HepG2 (cell line): ENCODE results near the gene TUBG2. TPM values are rescaled to one million over a fixed set of nuclear protein-coding genes. Genes with fewer than 3 reads are reported as not detected.

Source experiments
- AKAP8 ChIP-seq: sonication (generic); formaldehyde crosslinking; IDR thresholded peaks from 2 replicates; pipeline ENCODE4 v1.5.1; 2020; ENCODE audit warnings: mild to moderate bottlenecking, missing genetic modification reagents
- BORCS8-MEF2B ChIP-seq: sonication (generic); formaldehyde crosslinking; IDR thresholded peaks from 2 replicates; pipeline ENCODE4 v1.8.0; 2022; ENCODE audit warnings: mild to moderate bottlenecking, missing genetic modification reagents
- EP300 ChIP-seq, 3 experiments: sonication (generic) in 1 of 3; formaldehyde crosslinking in 1 of 3; IDR thresholded peaks; 2 replicates each; pipeline versions ENCODE4 v1.5.1 to v1.6.1; 2011 to 2020; ENCODE audit warnings: low read depth in 2 of 3, low read length in 2 of 3, borderline replicate concordance in 1 of 3, improper control_type of control experiment in 1 of 3, mild to moderate bottlenecking in 1 of 3, missing genetic modification reagents in 1 of 3, moderate library complexity in 1 of 3
- FOXO1 ChIP-seq: sonication (generic); formaldehyde crosslinking; IDR thresholded peaks from 2 replicates; pipeline ENCODE4 v1.4.0; 2020; ENCODE audit warnings: missing genetic modification reagents
- GMEB1 ChIP-seq: sonication (generic); formaldehyde crosslinking; IDR thresholded peaks from 2 replicates; pipeline ENCODE4 v1.5.1; 2020; ENCODE audit warnings: missing genetic modification reagents, mild to moderate bottlenecking, borderline replicate concordance
- MIER3 ChIP-seq: IDR thresholded peaks from 2 replicates; pipeline ENCODE4 v1.6.1; 2016; ENCODE audit warnings: missing compliant biosample characterization, borderline replicate concordance
- NFYB ChIP-seq: sonication (generic); formaldehyde crosslinking; IDR thresholded peaks from 2 replicates; pipeline ENCODE4 v1.4.0; 2020; ENCODE audit warnings: missing genetic modification reagents
- PPARG ChIP-seq: conservative IDR thresholded peaks from 2 replicates; pipeline ENCODE4 v1.6.1; 2016; ENCODE audit warnings: missing biosample characterization, missing genetic modification reagents
- RXRB ChIP-seq: IDR thresholded peaks from 2 replicates; pipeline ENCODE4 v1.6.1; 2016; ENCODE audit warnings: borderline replicate concordance, missing genetic modification reagents, missing compliant biosample characterization
- TRIM24 ChIP-seq: sonication (generic); formaldehyde crosslinking; IDR thresholded peaks from 2 replicates; pipeline ENCODE4 v1.8.0; 2022; ENCODE audit warnings: mild to moderate bottlenecking, missing genetic modification reagents
- XRCC5 ChIP-seq: fragments of 200-400 bp; formaldehyde crosslinking; optimal IDR thresholded peaks from 2 replicates; pipeline ENCODE3; 2017; ENCODE audit warnings: mild to moderate bottlenecking, low read length
- ZBTB4 ChIP-seq: sonication (generic); formaldehyde crosslinking; IDR thresholded peaks from 2 replicates; pipeline ENCODE4 v1.4.0; 2020; ENCODE audit warnings: missing genetic modification reagents, mild to moderate bottlenecking, borderline replicate concordance
- ZNF280B ChIP-seq: sonication (generic); formaldehyde crosslinking; IDR thresholded peaks from 2 replicates; pipeline ENCODE4 v1.5.0; 2020; ENCODE audit warnings: missing genetic modification reagents, mild to moderate bottlenecking, borderline replicate concordance
- ZNF552 ChIP-seq: sonication (generic); formaldehyde crosslinking; IDR thresholded peaks from 2 replicates; pipeline ENCODE4 v1.9.0; 2022; ENCODE audit warnings: missing genetic modification reagents, mild to moderate bottlenecking, borderline replicate concordance
- ZNF720 ChIP-seq: sonication (generic); formaldehyde crosslinking; IDR thresholded peaks from 2 replicates; pipeline ENCODE4 v1.4.0; 2020; ENCODE audit warnings: missing genetic modification reagents
- ZNF800 ChIP-seq: sonication (generic); formaldehyde crosslinking; IDR thresholded peaks from 2 replicates; pipeline ENCODE4 v1.4.0; 2020; ENCODE audit warnings: missing genetic modification reagents
- ZXDC ChIP-seq: sonication (generic); formaldehyde crosslinking; IDR thresholded peaks from 2 replicates; pipeline ENCODE4 v1.5.0; 2020; ENCODE audit warnings: mild to moderate bottlenecking, missing genetic modification reagents
- polyA plus RNA-seq, 8 experiments: library from polyadenylated mRNA; depleted of rRNA in 3 of 8; stranded (reverse) in 7 of 8; unstranded in 1 of 8; fragments of >200 nt; fragmentation: Illumina TruSeq in 4 of 8; extraction: Trizol in 4 of 8; gene quantifications; 2 replicates each; pipeline versions ENCODE4 v1.2.1 to v1.2.3, GENCODE V29; 2011 to 2016; ENCODE audit warnings: low read depth in 4 of 8, missing spikeins in 1 of 8, mixed read lengths in 1 of 8; ENCODE audit not compliant: insufficient read depth in 1 of 8
- total RNA-seq, 5 experiments: library from RNA; depleted of rRNA; stranded (reverse); fragments of >200 nt; fragmentation: Illumina TruSeq; extraction: Trizol; gene quantifications; 2 replicates each; pipeline ENCODE4 v1.2.3, GENCODE V29; 2016; ENCODE audit warnings: low read depth in 1 of 5

The TUBG2 gene
- total and polyA plus RNA-seq, 2 of the 13 experiments (the other 11 are each of a cell fraction or from before 2014, with no cell fraction given), result 16.0 to 42.3 TPM

- TF ChIP-seq EP300 (IDR thresholded peaks at IDR 0.05; ENCODE audit: low read depth in 2 of 2, low read length in 2 of 2), result no peak
- no peak for TF ChIP-seq EP300 (CRISPR knock-in tag; IDR thresholded peaks at IDR 0.05; ENCODE audit: borderline replicate concordance)
- TF ChIP-seq NFYB (CRISPR knock-in tag), result no peak
- peak; percentile 52; the same call in 1 of the 2 replicates for TF ChIP-seq PPARG (CRISPR knock-in tag)
- TF ChIP-seq GMEB1, result no peak
- peak; percentile 84 for TF ChIP-seq XRCC5
- TF ChIP-seq ZNF552 (CRISPR knock-in tag), result no peak
- TF ChIP-seq ZNF280B, result no peak
- peak; percentile 75 for TF ChIP-seq BORCS8-MEF2B
- no peak for TF ChIP-seq FOXO1 (CRISPR knock-in tag)
- TF ChIP-seq RXRB (CRISPR knock-in tag), result peak; percentile 47; the same call in 1 of the 2 replicates
- TF ChIP-seq MIER3 (CRISPR knock-in tag), result 0 out of 2 replicates have a peak, but pooled peaks have one; percentile 38
- TF ChIP-seq AKAP8 (CRISPR knock-in tag), result no peak
- TF ChIP-seq TRIM24 (CRISPR knock-in tag), result no peak
- TF ChIP-seq ZBTB4, result no peak
- no peak for TF ChIP-seq ZNF800
- no peak for TF ChIP-seq ZXDC (CRISPR knock-in tag)
- TF ChIP-seq ZNF720 (CRISPR knock-in tag), result no peak
Measured at GRCh38 chr17:42618442-42619150, 40.5 kb upstream of the TUBG2 start (continued).
